MM.1S (cell line): ENCODE results near the gene CLDN19.

ENCODE experiments used
- CTCF ChIP-seq: fragments of 300-600 bp; sonication (generic); IDR thresholded peaks from 2 replicates; pipeline ENCODE4 v1.5.1; 2016; ENCODE audit warnings: antibody characterized with exemption, low read length, mixed read lengths
- EZH2 ChIP-seq: fragments of 300-600 bp; sonication (generic); optimal IDR thresholded peaks from 2 replicates; pipeline ENCODE3; 2017; ENCODE audit warnings: low read depth, mild to moderate bottlenecking, antibody characterized with exemption, low read length, mixed read lengths
- EZH2phosphoT487 ChIP-seq: fragments of 300-600 bp; sonication (generic); IDR thresholded peaks from 2 replicates; pipeline ENCODE4 v1.6.1; 2018; ENCODE audit warnings: antibody characterized with exemption, low read length

GRCh38 chr1:42745851-42746250 is 5.8 kb upstream of the CLDN19 start:
- TF ChIP-seq CTCF (no peak), EZH2phosphoT487 (no peak), EZH2 (no peak)
